ENCODE data around the gene SHQ1.

The SHQ1 gene

GRCh38 chr3:72847751-72848702, at the start of gene SHQ1:
Gene SHQ1, minus strand, starts transcription at chr3:72848445. Its CDS starts 105 bp downstream, at chr3:72848340.
- DNase-seq = peak; percentile 97

- DNase-seq = no peak
These were observed 49.4 kb upstream of the SHQ1 start for GRCh38 chr3:72897758-72898007.

GRCh38 chr3:72896996-72897757, 48.9 kb upstream of the SHQ1 start:
- no peak for DNase-seq

DNA sequence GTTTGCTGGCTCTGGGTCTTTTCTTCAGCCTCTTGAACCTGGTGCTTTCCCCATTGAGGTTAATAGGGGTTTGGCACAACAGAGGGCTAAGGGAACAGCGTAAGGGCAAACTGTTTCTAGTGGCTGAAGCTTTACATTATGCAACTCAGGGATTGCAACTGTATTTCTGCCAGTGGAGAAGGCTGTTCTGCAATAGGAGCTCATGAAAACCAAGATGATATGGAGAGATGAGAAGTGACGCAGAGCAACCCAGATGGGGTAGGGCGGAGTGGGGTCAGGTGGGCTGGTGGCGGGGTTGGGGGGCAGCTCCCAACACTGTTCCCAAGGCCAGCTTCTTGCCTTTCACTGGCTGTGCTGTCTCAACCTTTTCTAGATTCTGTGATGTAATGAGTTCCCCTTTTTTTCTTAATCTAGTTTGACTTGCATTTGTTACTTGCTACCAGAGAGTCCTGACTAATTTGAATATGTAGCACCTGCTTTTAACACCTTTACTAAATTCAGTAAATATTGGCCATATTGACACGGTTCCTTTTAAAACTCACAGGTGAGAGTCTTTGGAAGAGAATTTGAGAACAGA, 46.8 kb upstream of the SHQ1 start:
- no peak for DNase-seq

DNA sequence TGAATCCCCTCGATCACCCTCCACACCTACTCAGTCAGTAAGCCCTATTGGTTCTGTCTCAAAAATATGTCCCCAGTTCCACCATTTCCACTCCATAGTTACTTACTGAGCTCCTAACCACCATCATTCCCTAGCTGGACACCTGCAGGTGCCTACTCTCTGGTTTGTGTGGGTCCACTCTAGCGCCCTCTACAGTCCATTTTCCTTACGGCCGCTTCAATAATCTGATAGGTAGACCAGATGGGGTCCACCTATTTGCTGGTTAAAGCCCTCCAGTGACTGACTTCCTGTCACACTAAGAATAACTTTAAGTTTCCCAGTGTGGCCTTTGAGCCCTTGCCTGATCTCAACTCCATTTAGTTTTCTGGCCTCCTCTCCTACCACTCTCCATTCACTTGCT, 44.6 kb upstream of the SHQ1 start:
- peak; percentile 43 for DNase-seq

DNA sequence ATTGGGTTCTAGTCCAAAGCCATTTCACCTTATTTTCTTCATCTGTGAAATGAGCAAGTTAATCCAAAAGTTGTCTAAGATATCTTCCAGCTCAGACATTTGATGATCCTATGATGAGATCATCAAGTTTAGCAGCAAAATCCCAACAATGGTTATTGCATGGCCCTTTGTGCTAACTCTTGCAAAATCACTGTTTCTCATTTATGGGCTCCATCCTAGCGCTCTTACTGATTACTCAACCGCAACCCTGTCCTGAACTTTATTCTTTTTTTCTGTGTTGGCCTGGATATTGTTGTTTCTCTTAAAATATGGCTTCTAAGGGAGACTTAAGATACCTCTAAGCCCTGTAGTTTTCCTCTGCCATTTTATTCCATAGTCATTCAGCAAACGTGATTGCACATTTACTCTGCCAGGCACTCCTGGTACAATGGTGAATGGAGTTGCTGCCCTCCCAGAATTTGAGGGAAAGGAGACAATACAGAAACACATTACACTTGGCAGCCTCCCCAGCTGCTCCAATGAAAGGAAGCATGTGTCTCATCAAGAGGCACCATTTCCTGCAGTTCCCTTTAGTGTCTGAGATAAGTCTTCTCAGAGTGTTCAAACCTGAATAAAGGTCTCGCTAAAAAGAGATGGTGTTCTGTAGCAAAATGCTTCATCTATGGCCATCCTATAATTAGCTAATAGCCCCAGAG, 44.0 kb upstream of the SHQ1 start:
- no peak for DNase-seq

- peak; percentile 43 for DNase-seq
These were observed 43.0 kb upstream of the SHQ1 start for GRCh38 chr3:72891053-72891855.

GRCh38 chr3:72890166-72890925, 42.1 kb upstream of the SHQ1 start:
- DNase-seq = no peak

- DNase-seq = no peak
These were observed 41.3 kb upstream of the SHQ1 start for GRCh38 chr3:72889310-72890165.

DNA sequence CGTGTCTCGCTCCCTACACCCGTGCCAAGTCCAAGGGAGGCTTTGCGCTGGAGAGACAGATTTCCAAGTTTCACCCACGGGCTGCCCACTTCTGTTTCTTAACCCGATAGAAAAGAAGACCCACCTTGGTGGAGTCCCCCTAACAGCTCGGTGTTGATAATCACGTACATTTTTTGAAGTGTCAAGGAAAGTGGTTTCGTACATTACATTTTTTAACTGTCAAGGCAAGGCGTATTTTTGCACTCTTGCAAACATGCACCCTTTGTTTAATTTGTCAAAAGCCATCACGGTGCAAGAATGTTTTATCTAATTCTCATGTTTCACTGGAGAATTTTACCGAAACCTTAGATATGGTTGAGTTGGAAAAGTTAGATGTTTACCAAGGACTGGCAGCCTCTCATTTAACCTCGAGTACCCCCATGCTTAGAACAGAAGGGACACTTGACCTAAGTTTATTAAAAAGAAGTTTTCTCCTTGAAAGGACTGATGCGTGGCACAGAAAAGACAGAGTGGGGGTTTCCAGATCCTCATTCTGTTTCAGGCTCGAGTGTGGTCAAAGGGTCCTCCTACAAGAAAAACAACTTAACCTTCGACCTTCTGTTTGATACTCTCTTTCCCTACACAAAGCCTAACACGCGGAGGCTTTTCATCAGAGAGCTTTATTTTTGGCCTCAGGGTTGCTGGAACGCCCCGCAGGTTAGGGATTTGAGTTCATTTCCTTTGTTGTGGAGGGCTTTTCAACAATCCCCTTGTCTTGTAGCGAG, 40.5 kb upstream of the SHQ1 start:
- peak; percentile 44 for DNase-seq

GRCh38 chr3:72887705-72888545, 39.7 kb upstream of the SHQ1 start, which contains the start of gene GXYLT2:
Gene GXYLT2, plus strand, starts transcription at chr3:72888046. Its CDS starts 188 bp downstream, at chr3:72888234.
- DNase-seq = peak; percentile 80

DNA sequence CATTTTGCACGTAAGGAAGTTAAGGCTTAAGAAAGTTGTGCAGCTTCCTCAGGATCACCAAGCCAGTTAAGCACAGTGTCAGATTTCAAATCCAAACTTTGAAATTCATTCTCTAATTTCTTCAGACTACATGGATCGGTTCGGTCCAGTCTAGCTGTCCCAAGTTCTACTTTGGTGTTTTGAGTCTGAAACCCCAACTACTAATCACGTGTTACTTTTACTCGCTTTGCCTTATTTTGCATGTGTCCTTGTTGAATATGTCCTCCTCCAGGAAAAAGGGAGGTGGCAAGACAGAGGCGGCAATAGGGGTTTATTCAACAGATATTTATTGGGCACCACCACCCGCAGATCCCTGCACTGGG, 39.1 kb upstream of the SHQ1 start:
- DNase-seq = no peak

GRCh38 chr3:72872183-72872582, 23.9 kb upstream of the SHQ1 start:
- DNase-seq = peak; percentile 15

DNA sequence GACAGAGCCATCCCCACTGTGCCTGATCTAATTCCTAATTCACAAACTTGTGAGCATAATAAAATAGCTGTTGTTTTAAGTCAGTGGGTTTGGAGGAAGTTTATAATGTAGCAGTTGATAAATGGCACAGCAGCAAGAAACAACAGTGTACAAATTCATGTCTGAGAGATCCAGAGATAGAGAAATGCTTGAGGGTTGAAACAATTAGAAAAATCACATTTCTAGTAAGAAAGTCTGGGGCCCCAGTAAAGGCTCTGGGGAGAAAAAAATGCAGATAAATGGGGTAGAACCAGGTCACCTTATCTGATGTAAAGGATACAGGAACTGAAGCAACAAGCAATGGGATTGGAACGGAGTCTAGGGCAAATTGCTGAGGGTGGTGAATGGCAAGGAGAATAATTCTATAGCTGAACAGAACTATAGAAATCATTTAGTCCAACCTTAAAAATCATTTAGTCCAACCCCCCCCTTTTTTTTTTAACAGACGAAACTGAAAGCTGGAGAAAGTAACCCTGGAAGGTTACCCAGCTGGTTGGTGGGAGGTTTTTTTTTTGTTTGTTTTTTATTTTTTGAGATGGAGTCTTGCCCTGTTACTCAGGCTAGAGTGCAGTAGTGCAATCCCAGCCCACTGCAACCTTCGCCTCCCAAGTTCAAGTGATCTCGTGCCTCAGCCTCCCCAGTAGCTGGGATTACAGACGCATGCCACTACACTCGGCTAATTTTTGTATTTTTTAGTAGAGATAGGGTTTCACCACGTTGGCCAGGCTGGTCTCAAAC, 14.3 kb upstream of the SHQ1 start:
- no peak for DNase-seq

- no peak for DNase-seq
These were observed 12.6 kb upstream of the SHQ1 start for GRCh38 chr3:72860846-72861245.

DNA sequence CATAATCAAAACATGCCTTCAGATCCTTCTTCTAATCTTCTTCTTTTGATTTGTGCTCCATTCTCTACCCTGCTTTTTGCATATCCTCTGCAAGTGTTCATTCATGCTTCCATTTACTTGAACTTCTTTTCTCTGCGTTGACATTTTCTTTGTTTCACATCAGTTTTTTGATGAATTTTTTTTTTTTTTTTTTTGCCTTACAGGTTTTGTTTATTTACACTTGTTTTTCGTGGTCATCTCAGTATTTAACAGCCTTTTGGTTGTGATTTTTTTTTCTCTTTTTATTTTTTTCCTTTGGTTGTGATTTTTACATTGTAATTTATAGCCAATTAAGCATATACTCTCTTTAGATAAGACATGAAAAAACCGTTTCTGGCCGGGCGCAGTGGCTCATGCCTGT, 11.8 kb upstream of the SHQ1 start:
- DNase-seq = no peak

DNA sequence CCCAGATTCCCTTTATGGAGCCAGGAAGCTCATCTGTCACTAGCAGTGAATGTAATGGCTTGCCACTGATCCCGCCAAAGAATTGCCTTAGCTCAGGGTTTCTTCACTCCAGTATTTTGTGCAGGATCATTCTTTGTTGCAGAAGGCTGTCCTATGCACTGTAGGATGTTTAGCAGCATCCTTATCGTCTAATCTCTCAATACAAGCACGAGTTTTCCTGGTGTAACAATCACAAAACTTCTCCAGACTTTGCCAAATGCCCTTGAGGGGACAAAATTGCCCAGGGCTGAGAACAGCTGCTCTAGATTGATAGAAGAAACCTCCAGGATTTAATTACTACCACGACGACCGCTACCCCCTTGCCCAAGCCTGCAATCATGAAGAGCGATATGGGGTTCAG, 6.8 kb upstream of the SHQ1 start:
- DNase-seq = no peak

DNA sequence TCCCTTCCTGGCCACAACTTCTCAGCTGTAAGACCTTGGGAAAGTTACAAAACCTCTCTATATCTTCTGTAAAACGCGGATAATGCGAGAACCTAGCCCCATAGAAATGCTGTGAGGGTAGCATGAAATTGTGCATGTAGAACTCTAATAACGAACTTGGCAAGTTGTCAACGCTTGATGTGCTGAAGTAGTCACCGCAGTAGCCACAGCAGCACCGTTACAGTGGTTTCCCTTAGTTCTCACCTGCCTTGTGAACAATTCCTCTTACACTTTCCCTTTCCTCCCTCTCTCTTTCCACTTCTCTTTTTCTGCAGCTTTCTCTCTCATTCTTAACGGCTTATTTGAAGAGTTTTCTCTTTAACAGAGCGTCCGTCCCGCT, 447 bp upstream of the SHQ1 start:
- peak; percentile 60 for DNase-seq
